Smooth muscle cell (in vitro differentiated cells): ENCODE measurements around the gene STAT4. TPM values are rescaled to one million over a fixed set of nuclear protein-coding genes. Genes with fewer than 3 reads are reported as not detected.

Experiments used
- DNase-seq: peaks from one replicate; lab custom pipeline; 2025; ENCODE audit not compliant: unreplicated experiment; lab: John Stamatoyannopoulos, UW
- H2AFZ ChIP-seq: fragments of 200-600 bp; sonication (generic); 2 replicates; pipeline ENCODE4 v1.6.0; 2016; ENCODE audit warnings: antibody characterized with exemption, low read depth, mild to moderate bottlenecking
- H3F3A ChIP-seq: fragments of 200-600 bp; sonication (generic); 2 replicates; pipeline ENCODE4 v1.6.0; 2017; ENCODE audit warnings: antibody characterized with exemption, low read depth
- H3K27ac ChIP-seq: fragments of 200-600 bp; sonication (generic); 2 replicates; pipeline ENCODE4 v1.5.1; 2016; ENCODE audit warnings: low read depth, mild to moderate bottlenecking
- H3K27me3 ChIP-seq: fragments of 200-600 bp; sonication (generic); 2 replicates; pipeline ENCODE4 v1.6.1; 2016; ENCODE audit warnings: low read depth, mild to moderate bottlenecking
- H3K36me3 ChIP-seq: fragments of 200-600 bp; sonication (generic); 2 replicates; pipeline ENCODE4 v1.5.1; 2016; ENCODE audit warnings: low read depth
- H3K4me1 ChIP-seq: fragments of 200-600 bp; sonication (generic); 2 replicates; pipeline ENCODE4 v1.5.1; 2016; ENCODE audit warnings: low read depth
- H3K4me2 ChIP-seq: fragments of 200-600 bp; sonication (generic); 2 replicates; pipeline ENCODE4 v1.6.0; 2016; ENCODE audit warnings: mild to moderate bottlenecking
- H3K4me3 ChIP-seq: fragments of 200-600 bp; sonication (generic); 2 replicates; pipeline ENCODE4 v1.5.1; 2016; ENCODE audit warnings: mild to moderate bottlenecking
- H3K79me2 ChIP-seq: fragments of 200-600 bp; sonication (generic); 2 replicates; pipeline ENCODE4 v1.6.0; 2016; ENCODE audit warnings: low read depth, mild to moderate bottlenecking
- H3K9ac ChIP-seq: fragments of 200-600 bp; sonication (generic); 2 replicates; pipeline ENCODE4 v1.6.0; 2016; ENCODE audit warnings: low read depth
- H3K9me3 ChIP-seq: fragments of 200-600 bp; sonication (generic); replicated peaks from 2 replicates; pipeline ENCODE4 v1.5.1; 2016; ENCODE audit warnings: low read depth
- H4K20me1 ChIP-seq: fragments of 200-600 bp; sonication (generic); 2 replicates; pipeline ENCODE4 v1.6.0; 2016; ENCODE audit warnings: low read depth
- WGBS: methylation state at CpG from one replicate; pipeline ENCODE4 v1.1.7; 2016; ENCODE audit warnings: low lambda C conversion rate; 5-methylcytosine and 5-hydroxymethylcytosine counted together
- polyA plus RNA-seq: library from polyadenylated mRNA; unstranded; fragments of >200 nt; fragmentation: Nextera tagmentation; extraction: Ambion mirVana; gene quantifications from 2 replicates; pipeline ENCODE4 v1.2.1, GENCODE V29; 2016
- total RNA-seq: library from RNA; depleted of rRNA; stranded (reverse); fragments of >200 nt; gene quantifications from 2 replicates; pipeline ENCODE4 v1.2.3, GENCODE V29; 2014
- TF ChIP-seq, protein P1 (sequence below): fragments of 200-600 bp; sonication (generic); IDR thresholded peaks from 2 replicates; pipeline ENCODE4 v1.5.1; 2017; ENCODE audit warnings: borderline replicate concordance, mild to moderate bottlenecking, antibody characterized with exemption; ENCODE audit not compliant: insufficient read depth, poor library complexity, severe bottlenecking

The STAT4 gene
- total and polyA plus RNA-seq, 2 experiments from 2014 or later: 0.89 to 8.4 TPM

DNA sequence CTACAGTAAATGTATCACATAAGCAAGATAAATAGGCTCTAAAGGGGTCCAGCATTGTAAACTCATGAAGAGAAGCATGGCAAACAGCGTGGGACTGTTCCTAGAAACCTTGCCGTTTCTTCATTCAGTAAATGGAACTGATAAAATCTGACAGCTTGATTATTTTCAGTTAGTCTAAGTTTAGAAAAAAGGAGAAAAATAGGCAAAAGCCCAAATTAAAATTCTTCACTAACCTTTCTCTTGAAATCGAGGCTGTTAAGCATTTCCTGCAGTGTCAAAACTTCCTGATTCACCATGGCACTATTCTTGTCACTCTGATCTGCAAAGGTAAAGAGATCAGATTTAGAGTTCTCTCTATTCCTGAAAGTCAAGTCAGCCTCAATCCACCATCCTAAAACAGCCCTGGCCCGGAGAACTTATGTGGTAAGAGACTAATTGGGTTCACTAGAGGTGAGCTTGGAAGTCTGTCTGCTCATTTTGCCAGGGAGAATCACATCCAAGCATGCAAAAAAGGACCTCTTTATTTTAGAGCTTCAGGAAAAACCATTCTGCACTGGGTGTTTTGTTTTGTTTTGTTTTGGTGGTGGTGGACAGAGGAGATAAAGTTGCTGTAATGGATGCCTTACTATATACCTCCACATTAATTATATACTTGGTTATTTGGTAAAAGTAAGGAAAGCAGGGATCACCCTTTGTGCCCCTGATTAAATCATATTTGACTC is 84.4 kb downstream of the STAT4 start:
- H3K4me3 ChIP-seq: no peak overlapping the region
- H3K9ac ChIP-seq: no peak overlapping the region
- H3K27ac ChIP-seq: no peak overlapping the region
- no peaks in the 10 kb centered on the region for H3F3A ChIP-seq
- DNase-seq: no peak
- no peak overlapping the region for H2AFZ ChIP-seq
- H3K4me1 ChIP-seq: no peaks in the 10 kb centered on the region
- 74% methylated on average over 4 of the region's 4 CpGs for WGBS
- H3K9me3 ChIP-seq: no peaks in the 10 kb centered on the region
- no peaks in the 10 kb centered on the region for H3K27me3 ChIP-seq
- H4K20me1 ChIP-seq: no peaks in the 10 kb centered on the region
- TF ChIP-seq, protein P1, sequence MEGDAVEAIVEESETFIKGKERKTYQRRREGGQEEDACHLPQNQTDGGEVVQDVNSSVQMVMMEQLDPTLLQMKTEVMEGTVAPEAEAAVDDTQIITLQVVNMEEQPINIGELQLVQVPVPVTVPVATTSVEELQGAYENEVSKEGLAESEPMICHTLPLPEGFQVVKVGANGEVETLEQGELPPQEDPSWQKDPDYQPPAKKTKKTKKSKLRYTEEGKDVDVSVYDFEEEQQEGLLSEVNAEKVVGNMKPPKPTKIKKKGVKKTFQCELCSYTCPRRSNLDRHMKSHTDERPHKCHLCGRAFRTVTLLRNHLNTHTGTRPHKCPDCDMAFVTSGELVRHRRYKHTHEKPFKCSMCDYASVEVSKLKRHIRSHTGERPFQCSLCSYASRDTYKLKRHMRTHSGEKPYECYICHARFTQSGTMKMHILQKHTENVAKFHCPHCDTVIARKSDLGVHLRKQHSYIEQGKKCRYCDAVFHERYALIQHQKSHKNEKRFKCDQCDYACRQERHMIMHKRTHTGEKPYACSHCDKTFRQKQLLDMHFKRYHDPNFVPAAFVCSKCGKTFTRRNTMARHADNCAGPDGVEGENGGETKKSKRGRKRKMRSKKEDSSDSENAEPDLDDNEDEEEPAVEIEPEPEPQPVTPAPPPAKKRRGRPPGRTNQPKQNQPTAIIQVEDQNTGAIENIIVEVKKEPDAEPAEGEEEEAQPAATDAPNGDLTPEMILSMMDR: no peak
- no peaks in the 10 kb centered on the region for H3K79me2 ChIP-seq
- no peak overlapping the region for H3K4me2 ChIP-seq
- no peaks in the 10 kb centered on the region for H3K36me3 ChIP-seq

DNA sequence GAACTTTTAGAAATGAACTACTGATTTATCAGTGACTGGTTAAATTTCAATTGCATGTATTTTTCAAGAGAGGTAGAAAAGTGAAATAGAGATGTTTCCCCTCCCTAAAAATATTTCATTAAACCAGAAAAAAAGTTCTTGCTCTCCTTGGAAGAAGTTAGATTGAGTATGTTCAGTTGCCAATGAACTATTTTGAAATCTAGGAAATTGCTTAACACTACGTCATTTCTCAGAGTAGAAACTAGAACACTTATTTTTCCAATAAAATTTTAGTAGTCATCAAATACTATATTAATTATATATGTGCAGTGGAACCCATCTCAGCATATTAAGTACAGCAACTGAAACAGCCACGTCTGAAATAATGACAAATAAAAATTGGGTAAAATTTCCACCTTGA is 85.0 kb downstream of the STAT4 start:
- WGBS: 84% methylated on average over 2 of the region's 2 CpGs
- Histone ChIP-seq H3K79me2 (no peaks in the 10 kb centered on the region), H3K9ac (no peak overlapping the region), H2AFZ (no peak overlapping the region), H3F3A (no peaks in the 10 kb centered on the region), H3K4me3 (no peak overlapping the region), H4K20me1 (no peaks in the 10 kb centered on the region), H3K4me2 (no peak overlapping the region), H3K36me3 (no peaks in the 10 kb centered on the region), H3K27ac (no peak overlapping the region), H3K27me3 (no peaks in the 10 kb centered on the region), H3K9me3 (no peaks in the 10 kb centered on the region), H3K4me1 (no peaks in the 10 kb centered on the region)
- DNase-seq: no peak
- TF ChIP-seq, protein P1: no peak

DNA sequence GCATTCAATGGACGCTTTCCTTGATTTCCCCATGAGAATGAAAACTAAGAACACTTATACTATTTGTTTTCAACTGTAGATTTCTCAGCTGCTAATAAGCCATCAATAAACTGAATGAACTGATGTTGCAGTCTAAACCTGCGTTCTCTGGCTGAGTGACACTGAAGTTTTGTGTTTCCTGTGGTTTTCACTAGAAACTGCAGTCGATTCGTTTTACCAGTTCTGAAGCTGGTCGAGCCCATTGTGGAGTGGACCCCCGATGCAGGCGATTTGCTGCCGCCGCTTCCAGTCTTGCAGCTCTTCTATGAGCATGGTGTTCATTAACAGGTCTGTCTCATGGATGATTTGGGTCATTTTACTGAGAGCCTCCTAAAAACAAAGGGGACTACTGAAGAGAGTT is 86.2 kb downstream of the STAT4 start:
- WGBS: 96% methylated on average over 9 of the region's 9 CpGs

More for the DNA sequence above, 86.2 kb downstream of the STAT4 start:
- TF ChIP-seq, protein P1: no peak
- Histone ChIP-seq H3K4me3 (no peak overlapping the region), H3K27me3 (no peaks in the 10 kb centered on the region), H3K79me2 (no peaks in the 10 kb centered on the region), H3K36me3 (no peaks in the 10 kb centered on the region), H3F3A (no peaks in the 10 kb centered on the region), H3K4me2 (no peak overlapping the region), H3K9me3 (no peaks in the 10 kb centered on the region), H3K9ac (no peak overlapping the region), H3K4me1 (no peaks in the 10 kb centered on the region), H2AFZ (no peak overlapping the region), H3K27ac (no peak overlapping the region), H4K20me1 (no peaks in the 10 kb centered on the region)
- DNase-seq: no peak
